ENCODE measurements around the gene PLCB4.

The PLCB4 gene

GRCh38 chr20:9179193-9179802, 110.4 kb downstream of the PLCB4 start:
- DNase-seq (ENCODE audit: low spot score) = no peak

- no peak for DNase-seq (ENCODE audit: low spot score)
These were observed 111.0 kb downstream of the PLCB4 start for GRCh38 chr20:9179867-9180266.

GRCh38 chr20:9180481-9181257, 111.8 kb downstream of the PLCB4 start:
- DNase-seq (ENCODE audit: low spot score) = no peak

- no peak for DNase-seq (ENCODE audit: low spot score)
These were observed 116.6 kb downstream of the PLCB4 start for GRCh38 chr20:9185511-9185910.

GRCh38 chr20:9186396-9186795, 117.5 kb downstream of the PLCB4 start:
- DNase-seq (ENCODE audit: low spot score) = no peak

- no peak for DNase-seq (ENCODE audit: low spot score)
These were observed 126.1 kb downstream of the PLCB4 start for GRCh38 chr20:9195031-9195430.

GRCh38 chr20:9196110-9196509, 127.2 kb downstream of the PLCB4 start:
- no peak for DNase-seq (ENCODE audit: low spot score)

- DNase-seq (ENCODE audit: low spot score) = no peak
These were observed 129.6 kb downstream of the PLCB4 start for GRCh38 chr20:9198460-9198859.

GRCh38 chr20:9200196-9200595, 131.3 kb downstream of the PLCB4 start:
- no peak for DNase-seq (ENCODE audit: low spot score)

GRCh38 chr20:9200620-9201019, 131.7 kb downstream of the PLCB4 start:
- DNase-seq (ENCODE audit: low spot score) = no peak

- no peak for DNase-seq (ENCODE audit: low spot score)
These were observed 133.7 kb downstream of the PLCB4 start for GRCh38 chr20:9202420-9203080.

- DNase-seq (ENCODE audit: low spot score) = no peak
These were observed 134.2 kb downstream of the PLCB4 start for GRCh38 chr20:9203081-9203447.

GRCh38 chr20:9204979-9205378, 136.1 kb downstream of the PLCB4 start:
- DNase-seq (ENCODE audit: low spot score) = no peak

GRCh38 chr20:9206486-9206885, 137.6 kb downstream of the PLCB4 start:
- no peak for DNase-seq (ENCODE audit: low spot score)

- no peak for DNase-seq (ENCODE audit: low spot score)
These were observed 138.4 kb downstream of the PLCB4 start for GRCh38 chr20:9207253-9207652.

- no peak for DNase-seq (ENCODE audit: low spot score)
These were observed 141.5 kb downstream of the PLCB4 start for GRCh38 chr20:9210356-9210755.

GRCh38 chr20:9211016-9211760, 142.3 kb downstream of the PLCB4 start:
- DNase-seq (ENCODE audit: low spot score) = no peak

GRCh38 chr20:9212735-9213134, 143.8 kb downstream of the PLCB4 start:
- no peak for DNase-seq (ENCODE audit: low spot score)

- no peak for DNase-seq (ENCODE audit: low spot score)
These were observed 145.8 kb downstream of the PLCB4 start for GRCh38 chr20:9214685-9215084.

- no peak for DNase-seq (ENCODE audit: low spot score)
These were observed 146.7 kb downstream of the PLCB4 start for GRCh38 chr20:9215539-9215938.

- DNase-seq (ENCODE audit: low spot score) = no peak
These were observed 149.7 kb downstream of the PLCB4 start for GRCh38 chr20:9218531-9218961.

GRCh38 chr20:9220874-9221547, 152.1 kb downstream of the PLCB4 start:
- no peak for DNase-seq (ENCODE audit: low spot score)
